BLaER1 treated with 17β-estradiol and CSF1 and Interleukin-3, amounts not matched to agents 10 nM and 100 nM (cell line): ENCODE measurements around the gene NKX6-2.
"Not testable (repeated sequence)": the region's sequence is repeated elsewhere in the genome, so short reads cannot be mapped to it uniquely, and the experiment has no call there.

Experiments
- H3K27ac ChIP-seq, 11 experiments: shearing (Covaris generic); formaldehyde crosslinking; 2 replicates each; pipeline ENCODE4 v1.8.1; 2022
- H3K27me3 ChIP-seq, 11 experiments: shearing (Covaris generic); formaldehyde crosslinking; 2 replicates each; pipeline ENCODE4 v1.8.1; 2022
- H3K36me3 ChIP-seq, 11 experiments: shearing (Covaris generic); formaldehyde crosslinking; 2 replicates each; pipeline ENCODE4 v1.8.1; 2022
- H3K4me1 ChIP-seq, 10 experiments: shearing (Covaris generic); formaldehyde crosslinking; 2 replicates each; pipeline ENCODE4 v1.8.1; 2022
- H3K4me2 ChIP-seq, 11 experiments: shearing (Covaris generic); formaldehyde crosslinking; 2 replicates each; pipeline ENCODE4 v1.8.1; 2022
- H3K4me3 ChIP-seq, 10 experiments: shearing (Covaris generic); formaldehyde crosslinking; 2 replicates each; pipeline ENCODE4 v1.8.1; 2022
- H3K9ac ChIP-seq, 11 experiments: shearing (Covaris generic); formaldehyde crosslinking; 2 replicates each; pipeline ENCODE4 v1.8.1; 2022
- H3K9me3 ChIP-seq, 11 experiments: shearing (Covaris generic); formaldehyde crosslinking; replicated peaks in 1 of 11; 2 replicates each; pipeline ENCODE4 v1.8.1; 2022
- H4K20me1 ChIP-seq, 11 experiments: shearing (Covaris generic); formaldehyde crosslinking; 2 replicates each; pipeline ENCODE4 v1.8.1; 2022
- Cebpa-rat ChIP-seq, 11 experiments: shearing (Covaris generic); IDR thresholded peaks; 2 replicates each; pipeline ENCODE4 v1.8.1; 2022

NKX6-2 gene

GRCh38 chr10:132774902-132775863 is 10.8 kb downstream of the NKX6-2 start:
- Histone ChIP-seq H4K20me1 (peaks cover 0 to 63% (median 47%) of the 10 kb centered on the region in 11 experiments; a peak in 19 of 22 replicates), H3K4me2 (peak overlapping the region in 8 of 11 experiments; percentile 54 to 88 (median 74); a peak in 17 of 22 replicates), H3K4me3 (no peak overlapping the region), H3K9me3 (peaks cover 5 to 18% (median 10%) of the 10 kb centered on the region in 11 experiments; a peak in 17 of 22 replicates), H3K27me3 (peaks cover 0 to 20% (median 0%) of the 10 kb centered on the region in 11 experiments; a peak in 4 of 22 replicates), H3K4me1 (peaks cover 6 to 64% (median 58%) of the 10 kb centered on the region in 10 experiments), H3K36me3 (peaks cover 0 to 50% (median 7%) of the 10 kb centered on the region in 11 experiments; a peak in 14 of 22 replicates), H3K27ac (0 out of 22 replicates have a peak overlapping the region, but pooled peaks of 1 of the 11 experiments have one; percentile 8), H3K9ac (peak overlapping the region in 3 of 11 experiments; percentile 6 to 27 (median 21); a peak in 3 of 22 replicates)
- TF ChIP-seq Cebpa-rat (IDR thresholded peaks at IDR 0.05), result no peak

- peaks cover 0 to 55% (median 39%) of the 10 kb centered on the region in 11 experiments; a peak in 19 of 22 replicates for H4K20me1 ChIP-seq
- no peak overlapping the region for H3K4me3 ChIP-seq
- peak overlapping the region; percentile 41 to 84 (median 67); a peak in 21 of 22 replicates for H3K4me2 ChIP-seq
- peaks cover 1 to 48% (median 6%) of the 10 kb centered on the region in 11 experiments; a peak in 17 of 22 replicates for H3K36me3 ChIP-seq
- peak overlapping the region in 9 of 11 experiments; percentile 12 to 67 (median 48); a peak in 10 of 22 replicates for H3K9ac ChIP-seq
- H3K9me3 ChIP-seq, result peaks cover 5 to 22% (median 10%) of the 10 kb centered on the region in 11 experiments; a peak in 18 of 22 replicates
- H3K27ac ChIP-seq, result peak overlapping the region in 4 of 11 experiments; percentile 12 to 59 (median 41); a peak in 4 of 22 replicates
- peaks cover 0 to 20% (median 0%) of the 10 kb centered on the region in 11 experiments; a peak in 4 of 22 replicates for H3K27me3 ChIP-seq
- peaks cover 6 to 56% (median 53%) of the 10 kb centered on the region in 10 experiments for H3K4me1 ChIP-seq
- TF ChIP-seq Cebpa-rat (IDR thresholded peaks at IDR 0.05), result no peak
Measured at GRCh38 chr10:132774181-132774901, 11.6 kb downstream of the NKX6-2 start.

GRCh38 chr10:132772816-132773215 is 13.1 kb downstream of the NKX6-2 start:
- peaks cover 0 to 41% (median 27%) of the 10 kb centered on the region in 11 experiments; a peak in 17 of 22 replicates for H4K20me1 ChIP-seq
- peaks cover 14 to 51% (median 22%) of the 10 kb centered on the region in 11 experiments for H3K36me3 ChIP-seq
- H3K4me3 ChIP-seq, H3K4me2 ChIP-seq, H3K27ac ChIP-seq, H3K9ac ChIP-seq: not testable (repeated sequence)
- H3K9me3 ChIP-seq, result peaks cover 20 to 37% (median 26%) of the 10 kb centered on the region in 11 experiments; a peak in 20 of 22 replicates
- peaks cover 0 to 20% (median 0%) of the 10 kb centered on the region in 11 experiments; a peak in 4 of 22 replicates for H3K27me3 ChIP-seq
- H3K4me1 ChIP-seq, result peaks cover 6 to 41% (median 38%) of the 10 kb centered on the region in 10 experiments

- peaks cover 0 to 28% (median 9%) of the 10 kb centered on the region in 11 experiments; a peak in 17 of 22 replicates for H4K20me1 ChIP-seq
- H3K36me3 ChIP-seq, result peaks cover 14 to 49% (median 26%) of the 10 kb centered on the region in 11 experiments
- H3K27ac ChIP-seq, result no peak overlapping the region
- no peak overlapping the region for H3K4me2 ChIP-seq
- H3K4me3 ChIP-seq, result no peak overlapping the region
- peaks cover 21 to 43% (median 30%) of the 10 kb centered on the region in 11 experiments; a peak in 20 of 22 replicates for H3K9me3 ChIP-seq
- no peak for TF ChIP-seq Cebpa-rat (IDR thresholded peaks at IDR 0.05)
- no peak overlapping the region for H3K9ac ChIP-seq
- H3K27me3 ChIP-seq, result peaks cover 0 to 7% (median 0%) of the 10 kb centered on the region in 11 experiments; a peak in 2 of 22 replicates
- peaks cover 6 to 22% (median 15%) of the 10 kb centered on the region in 10 experiments for H3K4me1 ChIP-seq
Measured at GRCh38 chr10:132770061-132771021, 15.6 kb downstream of the NKX6-2 start.

- peaks cover 21 to 43% (median 30%) of the 10 kb centered on the region in 11 experiments; a peak in 20 of 22 replicates for H3K9me3 ChIP-seq
- no peak for TF ChIP-seq Cebpa-rat (IDR thresholded peaks at IDR 0.05)
- no peak overlapping the region for H3K27ac ChIP-seq
- H3K4me3 ChIP-seq, result no peak overlapping the region
- H3K4me1 ChIP-seq, result peaks cover 0 to 13% (median 4%) of the 10 kb centered on the region in 10 experiments; a peak in 12 of 20 replicates
- H4K20me1 ChIP-seq, result peaks cover 0 to 33% (median 5%) of the 10 kb centered on the region in 11 experiments; a peak in 13 of 22 replicates
- no peak overlapping the region for H3K4me2 ChIP-seq
- peaks cover 14 to 50% (median 26%) of the 10 kb centered on the region in 11 experiments for H3K36me3 ChIP-seq
- no peak overlapping the region for H3K9ac ChIP-seq
- no peaks in the 10 kb centered on the region for H3K27me3 ChIP-seq
Measured at GRCh38 chr10:132768346-132769248, 17.4 kb downstream of the NKX6-2 start.

GRCh38 chr10:132766291-132766690 is 19.7 kb downstream of the NKX6-2 start:
- H3K4me3 ChIP-seq, result no peak overlapping the region
- no peak for TF ChIP-seq Cebpa-rat (IDR thresholded peaks at IDR 0.05)
- no peaks in the 10 kb centered on the region for H3K27me3 ChIP-seq
- H3K4me1 ChIP-seq, result peaks cover 0 to 13% (median 6%) of the 10 kb centered on the region in 10 experiments; a peak in 10 of 20 replicates
- peaks cover 0 to 47% (median 17%) of the 10 kb centered on the region in 11 experiments; a peak in 13 of 22 replicates for H4K20me1 ChIP-seq
- H3K9ac ChIP-seq, result no peak overlapping the region
- H3K4me2 ChIP-seq, result no peak overlapping the region
- no peak overlapping the region for H3K27ac ChIP-seq
- peaks cover 14 to 47% (median 26%) of the 10 kb centered on the region in 11 experiments for H3K36me3 ChIP-seq
- peaks cover 15 to 35% (median 23%) of the 10 kb centered on the region in 11 experiments; a peak in 20 of 22 replicates for H3K9me3 ChIP-seq
